HUES64 (cell line): ENCODE measurements around the gene STUB1.

Source experiments
- H3K27ac ChIP-seq: 2 replicates; pipeline ENCODE4 v1.7.0; 2013; ENCODE audit warnings: low read depth, low read length, inconsistent platforms
- H3K27me3 ChIP-seq: 2 replicates; pipeline ENCODE4 v1.6.1; 2013; ENCODE audit warnings: mild to moderate bottlenecking, low read length; ENCODE audit not compliant: insufficient read depth
- H3K36me3 ChIP-seq: 2 replicates; pipeline ENCODE4 v1.6.1; 2013; ENCODE audit warnings: mild to moderate bottlenecking, low read length; ENCODE audit not compliant: insufficient read depth
- H3K4me1 ChIP-seq: 2 replicates; pipeline ENCODE4 v1.6.1; 2013; ENCODE audit warnings: mild to moderate bottlenecking, low read length, moderate library complexity; ENCODE audit not compliant: insufficient read depth
- H3K4me3 ChIP-seq: 2 replicates; pipeline ENCODE4 v1.5.1; 2013; ENCODE audit warnings: mild to moderate bottlenecking, low read length, moderate library complexity
- H3K9ac ChIP-seq: 2 replicates; pipeline ENCODE4 v1.6.1; 2013; ENCODE audit warnings: mild to moderate bottlenecking, low read depth, low read length
- H3K9me3 ChIP-seq: 2 replicates; pipeline ENCODE4 v1.6.1; 2013; ENCODE audit warnings: low read depth, low read length; ENCODE audit not compliant: insufficient read depth
- WGBS: fragments of 150-250, 120-280 bp; methylation state at CpG from one replicate; pipeline ENCODE4 v1.1.7; 2013; ENCODE audit warnings: missing lambda C conversion rate; 5-methylcytosine and 5-hydroxymethylcytosine counted together

STUB1 gene

GRCh38 chr16:637081-638018, 42.9 kb upstream of the STUB1 start:
- Histone ChIP-seq H3K36me3 (peaks cover 10% of the 10 kb centered on the region), H3K27me3 (peaks cover 2% of the 10 kb centered on the region), H3K9ac (peak overlapping the region; percentile 78), H3K9me3 (no peaks in the 10 kb centered on the region), H3K4me1 (peaks cover 17% of the 10 kb centered on the region), H3K4me3 (peak overlapping the region; percentile 91), H3K27ac (peak overlapping the region; percentile 87; the same call in 1 of the 2 replicates)
- WGBS: 21% methylated on average over 48 of the region's 53 CpGs

- Histone ChIP-seq H3K9ac (peak overlapping the region; percentile 54), H3K27me3 (peaks cover 10% of the 10 kb centered on the region), H3K4me1 (peaks cover 17% of the 10 kb centered on the region), H3K27ac (peak overlapping the region; percentile 35; the same call in 1 of the 2 replicates), H3K9me3 (no peaks in the 10 kb centered on the region), H3K4me3 (peak overlapping the region; percentile 45; the same call in 1 of the 2 replicates), H3K36me3 (peaks cover 10% of the 10 kb centered on the region)
- 77% methylated on average over 15 of the region's 15 CpGs for WGBS
These were observed 42.1 kb upstream of the STUB1 start for GRCh38 chr16:638034-638543.

- Histone ChIP-seq H3K27ac (0 out of 2 replicates have a peak overlapping the region, but pooled peaks have one; percentile 25), H3K9me3 (no peaks in the 10 kb centered on the region), H3K36me3 (peaks cover 6% of the 10 kb centered on the region)
These were observed 41.4 kb upstream of the STUB1 start for GRCh38 chr16:638836-639235.

GRCh38 chr16:640614-641013, 39.6 kb upstream of the STUB1 start:
- Histone ChIP-seq H3K4me1 (peaks cover 17% of the 10 kb centered on the region), H3K27ac (no peak overlapping the region), H3K9ac (no peak overlapping the region), H3K9me3 (no peaks in the 10 kb centered on the region), H3K36me3 (no peaks in the 10 kb centered on the region), H3K27me3 (peaks cover 13% of the 10 kb centered on the region), H3K4me3 (no peak overlapping the region)
- 92% methylated on average over 3 of the region's 5 CpGs for WGBS

More at GRCh38 chr16:638836-639235, 41.4 kb upstream of the STUB1 start:
- Histone ChIP-seq H3K27me3 (peaks cover 13% of the 10 kb centered on the region), H3K4me3 (no peak overlapping the region), H3K9ac (no peak overlapping the region), H3K4me1 (peaks cover 17% of the 10 kb centered on the region)
- WGBS: 90% methylated on average over 8 of the region's 9 CpGs

- Histone ChIP-seq H3K9ac (peak within 1 kb of the TSS; percentile 81), H3K4me1 (peaks cover 17% of the 10 kb centered on the region), H3K36me3 (no peaks in the 10 kb centered on the region), H3K4me3 (peak within 1 kb of the TSS; percentile 72), H3K9me3 (no peaks in the 10 kb centered on the region), H3K27ac (0 out of 2 replicates have a peak within 1 kb of the TSS, but pooled peaks have one; percentile 35), H3K27me3 (peaks cover 13% of the 10 kb centered on the region)
- WGBS: 1% methylated on average over 79 of the region's 81 CpGs
These were observed 38.7 kb upstream of the STUB1 start, which contains the start of gene MCRIP2 for GRCh38 chr16:641326-642188. Gene MCRIP2 (plus strand): TSS chr16:641828. CDS start chr16:641992, 164 bp downstream.

- Histone ChIP-seq H3K27me3 (peaks cover 13% of the 10 kb centered on the region), H3K36me3 (no peaks in the 10 kb centered on the region), H3K9ac (peak overlapping the region; percentile 81), H3K27ac (no peak overlapping the region), H3K9me3 (no peaks in the 10 kb centered on the region), H3K4me3 (peak overlapping the region; percentile 72), H3K4me1 (peaks cover 14% of the 10 kb centered on the region)
- 8% methylated on average over 72 of the region's 72 CpGs for WGBS
These were observed 37.8 kb upstream of the STUB1 start for GRCh38 chr16:642189-643049.

- Histone ChIP-seq H3K27me3 (peaks cover 13% of the 10 kb centered on the region), H3K4me3 (peak overlapping the region; percentile 72), H3K9ac (no peak overlapping the region), H3K4me1 (peaks cover 9% of the 10 kb centered on the region), H3K9me3 (no peaks in the 10 kb centered on the region), H3K27ac (no peak overlapping the region), H3K36me3 (no peaks in the 10 kb centered on the region)
- 86% methylated on average over 11 of the region's 13 CpGs for WGBS
These were observed 37.2 kb upstream of the STUB1 start for GRCh38 chr16:643050-643368.

- H3K36me3 ChIP-seq: no peaks in the 10 kb centered on the region
- H3K4me3 ChIP-seq: no peak overlapping the region
- H3K9ac ChIP-seq: no peak overlapping the region
- H3K4me1 ChIP-seq: no peaks in the 10 kb centered on the region
- H3K27me3 ChIP-seq: peaks cover 13% of the 10 kb centered on the region
- no peak overlapping the region for H3K27ac ChIP-seq
- no peaks in the 10 kb centered on the region for H3K9me3 ChIP-seq
- WGBS: 98% methylated on average over 12 of the region's 12 CpGs
These were observed 35.7 kb upstream of the STUB1 start for GRCh38 chr16:644556-644955.

GRCh38 chr16:645852-646678, 34.1 kb upstream of the STUB1 start:
- H3K9me3 ChIP-seq: no peaks in the 10 kb centered on the region
- no peaks in the 10 kb centered on the region for H3K36me3 ChIP-seq
- no peak overlapping the region for H3K9ac ChIP-seq
- peaks cover 13% of the 10 kb centered on the region for H3K27me3 ChIP-seq
- no peak overlapping the region for H3K4me3 ChIP-seq
- no peaks in the 10 kb centered on the region for H3K4me1 ChIP-seq
- WGBS: 92% methylated on average over 32 of the region's 32 CpGs
- H3K27ac ChIP-seq: no peak overlapping the region
